DOHH2 (cell line): ENCODE results near the gene CLEC2B.

Source experiments
- EZH2phosphoT487 ChIP-seq: fragments of 200-600 bp; sonication (generic); IDR thresholded peaks from 2 replicates; pipeline ENCODE4 v1.6.1; 2017; ENCODE audit warnings: borderline replicate concordance, mild to moderate bottlenecking, antibody characterized with exemption, low read length, moderate library complexity, mixed read lengths
- TF ChIP-seq, protein P1 (sequence below): fragments of 200-600 bp; sonication (generic); IDR thresholded peaks from one replicate; pipeline ENCODE4 v1.5.1; 2014; ENCODE audit warnings: antibody characterized with exemption, mild to moderate bottlenecking, low read depth, low read length; ENCODE audit not compliant: poor library complexity, severe bottlenecking

DNA sequence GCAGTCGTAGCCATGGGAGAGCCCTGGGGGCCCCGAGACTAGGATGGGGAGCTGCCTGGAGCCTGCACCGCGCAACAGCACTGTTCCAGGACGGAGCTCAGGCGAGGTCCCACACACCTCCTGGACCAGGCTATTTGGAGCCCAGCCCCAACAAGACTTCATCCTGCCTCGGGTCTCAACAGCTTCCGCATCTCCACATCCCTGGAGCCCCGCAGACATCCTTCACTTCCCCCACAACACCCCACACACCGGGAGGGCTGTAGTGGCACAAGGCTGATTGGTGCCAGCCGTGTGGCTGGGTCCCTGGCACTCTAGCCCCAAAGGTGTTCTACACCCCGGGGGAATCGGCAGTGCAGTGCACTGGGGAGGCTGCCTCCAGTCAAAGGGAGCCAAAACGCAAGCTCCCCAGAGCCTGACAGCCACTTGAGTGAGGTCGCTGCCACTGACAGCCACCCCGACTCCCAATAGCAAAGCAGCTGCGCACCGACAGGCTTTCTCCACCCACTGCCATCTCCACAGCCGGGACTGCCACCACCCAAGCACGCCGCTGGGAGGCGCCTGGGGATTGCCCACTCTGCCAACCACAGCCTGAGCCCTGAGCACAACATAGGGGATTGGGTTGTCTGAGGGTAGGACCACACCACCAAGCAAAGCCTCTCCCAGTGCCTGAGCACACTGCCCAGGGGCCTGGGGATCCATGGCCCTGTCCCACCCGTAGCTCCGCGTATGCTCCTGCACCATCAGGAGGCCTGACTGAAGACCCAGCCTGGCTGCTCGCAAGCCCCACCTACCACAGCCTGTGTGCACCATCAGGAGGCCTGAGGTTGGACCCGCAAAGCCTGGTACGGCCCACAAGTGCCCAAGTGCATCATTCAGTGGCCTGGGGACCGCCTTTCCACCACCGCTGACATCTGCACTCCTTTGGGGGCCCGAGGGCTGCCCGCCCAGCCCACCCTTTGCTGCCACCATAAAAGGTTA, 55.0 kb downstream of the CLEC2B start:
- TF ChIP-seq, protein P1, sequence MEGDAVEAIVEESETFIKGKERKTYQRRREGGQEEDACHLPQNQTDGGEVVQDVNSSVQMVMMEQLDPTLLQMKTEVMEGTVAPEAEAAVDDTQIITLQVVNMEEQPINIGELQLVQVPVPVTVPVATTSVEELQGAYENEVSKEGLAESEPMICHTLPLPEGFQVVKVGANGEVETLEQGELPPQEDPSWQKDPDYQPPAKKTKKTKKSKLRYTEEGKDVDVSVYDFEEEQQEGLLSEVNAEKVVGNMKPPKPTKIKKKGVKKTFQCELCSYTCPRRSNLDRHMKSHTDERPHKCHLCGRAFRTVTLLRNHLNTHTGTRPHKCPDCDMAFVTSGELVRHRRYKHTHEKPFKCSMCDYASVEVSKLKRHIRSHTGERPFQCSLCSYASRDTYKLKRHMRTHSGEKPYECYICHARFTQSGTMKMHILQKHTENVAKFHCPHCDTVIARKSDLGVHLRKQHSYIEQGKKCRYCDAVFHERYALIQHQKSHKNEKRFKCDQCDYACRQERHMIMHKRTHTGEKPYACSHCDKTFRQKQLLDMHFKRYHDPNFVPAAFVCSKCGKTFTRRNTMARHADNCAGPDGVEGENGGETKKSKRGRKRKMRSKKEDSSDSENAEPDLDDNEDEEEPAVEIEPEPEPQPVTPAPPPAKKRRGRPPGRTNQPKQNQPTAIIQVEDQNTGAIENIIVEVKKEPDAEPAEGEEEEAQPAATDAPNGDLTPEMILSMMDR: peak; percentile 88
- no peak for TF ChIP-seq EZH2phosphoT487
